Stomach (tissue), 19 donors: ENCODE data around the gene SLC25A13. TPM values are rescaled to one million over a fixed set of nuclear protein-coding genes. Genes with fewer than 3 reads are reported as not detected.
"Not testable (repeated sequence)": the region's sequence is repeated elsewhere in the genome, so short reads cannot be mapped to it uniquely, and the experiment has no call there.

ENCODE experiments used
- DNase-seq, 2 donors: peaks; one replicate each; pipeline versions ENCODE4 v3.0.0 to v3.0.0-alpha.2; 2013 to 2019
- H3K27ac ChIP-seq, 5 donors: fragments of 200-600 bp in 4 of 5; sonication (generic) in 4 of 5; one replicate each; pipeline ENCODE4 v1.5.1; 2013 to 2019; ENCODE audit warnings: mild to moderate bottlenecking in 1 of 5, moderate library complexity in 1 of 5
- H3K27me3 ChIP-seq, 3 donors: fragments of 200-600 bp; sonication (generic); one replicate each; pipeline ENCODE4 v1.5.1; 2017 to 2019; ENCODE audit warnings: mixed run types in 1 of 3
- H3K36me3 ChIP-seq, 4 donors: fragments of 200-600 bp; sonication (generic); 1 replicate in 3 of 4; 2 replicates in 1 of 4; pipeline ENCODE4 v1.5.1; 2016 to 2019
- H3K4me1 ChIP-seq, 4 donors: fragments of 200-600 bp; sonication (generic); one replicate each; pipeline ENCODE4 v1.5.1; 2016 to 2019
- H3K4me3 ChIP-seq, 4 donors: fragments of 200-600 bp; sonication (generic) in 3 of 4; one replicate each; pipeline ENCODE4 v1.5.1; 2016 to 2019; ENCODE audit warnings: mild to moderate bottlenecking in 1 of 4
- H3K9me3 ChIP-seq, 4 donors: fragments of 200-600 bp; sonication (generic); one replicate each; pipeline ENCODE4 v1.5.1; 2016 to 2019
- CTCF ChIP-seq, 7 experiments: fragments of 450-650 bp in 4 of 7; fragments of 200-600 bp in 3 of 7; sonication (generic) in 3 of 7; IDR thresholded peaks; one replicate each; pipeline ENCODE4 v1.5.1; 2016 to 2019; ENCODE audit warnings: antibody characterized with exemption in 7 of 7, control low read depth in 2 of 7, mild to moderate bottlenecking in 1 of 7
- EP300 ChIP-seq: sonication (generic); formaldehyde crosslinking; IDR thresholded peaks from one replicate; pipeline ENCODE4 v1.6.1; 2017; ENCODE audit warnings: antibody characterized with exemption
- POLR2A ChIP-seq, 4 donors: fragments of 450-650 bp; IDR thresholded peaks; one replicate each; pipeline ENCODE4 v1.6.1; 2016; ENCODE audit warnings: antibody characterized with exemption in 4 of 4, control low read depth in 2 of 4, mild to moderate bottlenecking in 1 of 4, moderate library complexity in 1 of 4
- POLR2AphosphoS5 ChIP-seq, 3 donors: sonication (generic); formaldehyde crosslinking; IDR thresholded peaks; one replicate each; pipeline ENCODE4 v1.6.1; 2016; ENCODE audit warnings: antibody characterized with exemption in 3 of 3
- WGBS, 5 donors: extraction: QIAGEN DNeasy Blood & Tissue Kit in 3 of 5; methylation state at CpG; one replicate each; pipeline versions ENCODE4 v1.1.5 to v1.1.7; 2013 to 2018; 5-methylcytosine and 5-hydroxymethylcytosine counted together
- intact Hi-C: fragments of 100-400 bp; cut with DNase I; formaldehyde crosslinking; loops from one replicate; pipeline ENCODE4 v1.15.1; 2023; ENCODE audit warnings: low total_unique reads
- long read RNA-seq, 10 donors: transcript quantifications; one replicate each; lab custom pipeline, GENCODE V29; 2026
- polyA plus RNA-seq, 3 donors: library from polyadenylated mRNA; stranded (reverse); fragments of 200-250 nt; gene quantifications; one replicate each; pipeline ENCODE4 v1.2.3, GENCODE V29; 2013
- total RNA-seq, 5 donors: library from RNA; depleted of rRNA; stranded (reverse); fragments of >200 nt; gene quantifications; one replicate each; pipeline versions ENCODE4 v1.1.0 to v1.2.3, GENCODE V29; 2014 to 2016
- donor health status: healthy with polysubstance abuse.
- donor health status: Bipolar disorder and iron deficiency.
- donor health status: healthy.

SLC25A13 gene, protein sequence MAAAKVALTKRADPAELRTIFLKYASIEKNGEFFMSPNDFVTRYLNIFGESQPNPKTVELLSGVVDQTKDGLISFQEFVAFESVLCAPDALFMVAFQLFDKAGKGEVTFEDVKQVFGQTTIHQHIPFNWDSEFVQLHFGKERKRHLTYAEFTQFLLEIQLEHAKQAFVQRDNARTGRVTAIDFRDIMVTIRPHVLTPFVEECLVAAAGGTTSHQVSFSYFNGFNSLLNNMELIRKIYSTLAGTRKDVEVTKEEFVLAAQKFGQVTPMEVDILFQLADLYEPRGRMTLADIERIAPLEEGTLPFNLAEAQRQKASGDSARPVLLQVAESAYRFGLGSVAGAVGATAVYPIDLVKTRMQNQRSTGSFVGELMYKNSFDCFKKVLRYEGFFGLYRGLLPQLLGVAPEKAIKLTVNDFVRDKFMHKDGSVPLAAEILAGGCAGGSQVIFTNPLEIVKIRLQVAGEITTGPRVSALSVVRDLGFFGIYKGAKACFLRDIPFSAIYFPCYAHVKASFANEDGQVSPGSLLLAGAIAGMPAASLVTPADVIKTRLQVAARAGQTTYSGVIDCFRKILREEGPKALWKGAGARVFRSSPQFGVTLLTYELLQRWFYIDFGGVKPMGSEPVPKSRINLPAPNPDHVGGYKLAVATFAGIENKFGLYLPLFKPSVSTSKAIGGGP
- total RNA-seq: 10 to 100 TPM in 4 of 5 donors, 1 to 10 TPM in 1; 4.1 to 72.0 (median 47.1) TPM
- 10 to 100 TPM in 1 of 3 donors, 1 to 10 TPM in 2; 7.1 to 11.9 (median 9.4) TPM for polyA plus RNA-seq
- long read RNA-seq, donor 1, partial matches to known transcripts: 0 of 3 reads
- long read RNA-seq, donor 1, other reads (novel, unspliced or antisense): 0 of 3 reads
- long read RNA-seq, donor 2, partial matches to known transcripts: 0 of 2 reads
- long read RNA-seq, donor 2, other reads (novel, unspliced or antisense): 0 of 2 reads
- long read RNA-seq, donor 3, partial matches to known transcripts: 0 of 2 reads
- long read RNA-seq, donor 3, other reads (novel, unspliced or antisense): 0 of 2 reads
- long read RNA-seq, donor 4: 0 reads
- long read RNA-seq, donor 5, partial matches to known transcripts: 0 of 5 reads
- long read RNA-seq, donor 5, other reads (novel, unspliced or antisense): 0 of 5 reads
- long read RNA-seq, donor 6, transcript SLC25A13-201 (18 exons, 3,136 nt): major isoform, 5 of 6 reads
- long read RNA-seq, donor 6, partial matches to known transcripts: 0 of 6 reads
- long read RNA-seq, donor 6, other reads (novel, unspliced or antisense): 0 of 6 reads
- long read RNA-seq, donor 7, partial matches to known transcripts: 0 of 2 reads
- long read RNA-seq, donor 7, other reads (novel, unspliced or antisense): 0 of 2 reads
- long read RNA-seq, donor 8, partial matches to known transcripts: 12 of 16 reads
- long read RNA-seq, donor 8, other reads (novel, unspliced or antisense): 0 of 16 reads
- long read RNA-seq, donor 9, partial matches to known transcripts: 0 of 3 reads
- long read RNA-seq, donor 9, other reads (novel, unspliced or antisense): 0 of 3 reads
- long read RNA-seq, donor 10, partial matches to known transcripts: 0 of 2 reads
- long read RNA-seq, donor 10, other reads (novel, unspliced or antisense): 0 of 2 reads

- H3K4me3 ChIP-seq: peak within 1 kb of the TSS; percentile 77 to 96 (median 88)
- intact Hi-C loops: no loop called here
- TF ChIP-seq POLR2AphosphoS5 (IDR thresholded peaks at IDR 0.05) (peak; percentile 80 to 91 (median 90)), EP300 (no peak), POLR2A (IDR thresholded peaks at IDR 0.05) (peak in 1 of 4 donors; percentile 56)
- H3K9me3 ChIP-seq: no peaks in the 10 kb centered on the region
- H3K4me1 ChIP-seq: peaks cover 19 to 44% (median 30%) of the 10 kb centered on the region in 4 donors
- 0 to 1% (median 0%) methylated on average over 13 to 66 of the region's 66 CpGs for WGBS, 5 donors
- no peaks in the 10 kb centered on the region for H3K27me3 ChIP-seq
- H3K27ac ChIP-seq: peak within 1 kb of the TSS; percentile 97 to 99 (median 98)
- no peaks in the 10 kb centered on the region for H3K36me3 ChIP-seq
- DNase-seq: peak; percentile 94 to 96
Observed at GRCh38 chr7:96321658-96322372, at the start of gene SLC25A13. SLC25A13 (minus strand) TSS chr7:96322098; CDS start chr7:96321956, 142 bp downstream.

- intact Hi-C loops, DNase-seq, H3K27ac ChIP-seq, H3K27me3 ChIP-seq, H3K4me1 ChIP-seq, H3K4me3 ChIP-seq, H3K36me3 ChIP-seq, H3K9me3 ChIP-seq: not testable (repeated sequence)
- 95 to 100% (median 96%) methylated on average over 1 to 2 of the region's 2 CpGs for WGBS, 5 donors
Observed at GRCh38 chr7:96365916-96366315, 44.0 kb upstream of the SLC25A13 start.

DNA sequence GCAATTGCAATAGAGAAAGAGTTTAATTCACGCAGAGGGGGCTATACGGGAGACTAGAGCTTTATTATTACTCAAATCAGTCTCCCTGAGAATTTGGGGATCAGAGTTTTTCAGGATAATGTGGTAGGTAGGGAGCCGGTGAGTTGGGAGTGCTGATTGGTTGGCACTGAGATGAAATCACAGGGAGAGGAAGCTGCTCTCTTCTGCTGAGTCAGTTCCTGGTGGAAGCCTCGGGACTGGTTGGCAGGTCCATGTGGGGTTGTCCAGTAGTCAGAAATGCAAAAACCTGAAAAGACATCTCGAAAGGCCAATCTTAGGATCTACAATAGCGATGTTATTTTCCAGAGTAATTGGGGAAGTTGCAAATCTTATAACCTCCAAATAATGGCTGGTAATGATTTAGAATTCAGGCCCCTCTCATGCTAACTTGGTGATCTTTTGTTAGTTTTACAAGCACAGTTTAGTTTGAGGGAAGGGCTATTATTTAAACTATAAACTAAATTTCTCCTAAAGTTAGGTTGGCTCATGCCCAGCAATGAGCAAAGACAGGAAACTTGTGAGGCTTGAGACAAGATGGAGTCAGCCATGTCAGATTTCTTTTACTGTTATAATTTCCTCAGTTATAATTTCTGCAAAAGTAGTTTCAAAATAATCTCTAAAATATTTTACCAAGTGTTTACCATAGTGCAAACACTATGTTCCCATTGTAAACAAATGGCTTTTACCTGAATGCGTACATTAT, 39.4 kb upstream of the SLC25A13 start:
- no peak for DNase-seq
- TF ChIP-seq CTCF (IDR thresholded peaks at IDR 0.05) (no peak), POLR2AphosphoS5 (IDR thresholded peaks at IDR 0.05) (no peak), EP300 (no peak), POLR2A (IDR thresholded peaks at IDR 0.05) (no peak)
- 83 to 87% (median 85%) methylated on average over 7 of the region's 7 CpGs for WGBS, 5 donors

DNA sequence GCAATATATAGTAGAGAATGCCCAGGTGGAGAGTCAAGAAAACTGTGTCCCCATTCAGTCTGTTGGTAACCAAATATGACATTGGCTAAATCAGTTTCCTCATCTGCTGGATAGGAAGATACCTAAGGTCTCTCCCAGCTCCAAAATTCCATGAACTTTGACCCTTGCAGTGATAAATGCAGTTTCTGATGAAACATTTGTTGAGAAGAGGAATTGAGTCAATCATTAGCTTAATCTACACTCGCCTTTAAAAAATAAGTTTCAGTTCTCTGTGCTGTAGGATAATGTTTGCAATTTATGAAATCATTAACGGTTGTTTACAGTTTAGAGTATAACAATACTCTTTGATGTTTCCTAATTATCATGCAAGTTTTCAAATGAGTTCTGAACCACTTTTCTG, 38.0 kb upstream of the SLC25A13 start:
- intact Hi-C loops: no loop called here
- no peak for DNase-seq
- no peak overlapping the region for H3K4me3 ChIP-seq
- no peaks in the 10 kb centered on the region for H3K4me1 ChIP-seq
- no peaks in the 10 kb centered on the region for H3K36me3 ChIP-seq
- H3K27ac ChIP-seq: no peak overlapping the region
- 66 to 88% (median 72%) methylated on average over 2 of the region's 2 CpGs for whole genome bisulfite sequencing, 5 donors
- no peaks in the 10 kb centered on the region for H3K27me3 ChIP-seq
- no peaks in the 10 kb centered on the region for H3K9me3 ChIP-seq
- TF ChIP-seq EP300: no peak
- no peak for TF ChIP-seq POLR2AphosphoS5 (IDR thresholded peaks at IDR 0.05)
- TF ChIP-seq CTCF (IDR thresholded peaks at IDR 0.05): no peak
- no peak for TF ChIP-seq POLR2A (IDR thresholded peaks at IDR 0.05)

More for the DNA sequence above, 39.4 kb upstream of the SLC25A13 start:
- Histone ChIP-seq H3K4me1 (no peaks in the 10 kb centered on the region), H3K27me3 (no peaks in the 10 kb centered on the region), H3K36me3 (no peaks in the 10 kb centered on the region), H3K27ac (no peak overlapping the region), H3K9me3 (no peaks in the 10 kb centered on the region), H3K4me3 (no peak overlapping the region)
- intact Hi-C loops: no loop called here

GRCh38 chr7:96358236-96358971, 36.5 kb upstream of the SLC25A13 start:
- H3K36me3 ChIP-seq, H3K27ac ChIP-seq, H3K27me3 ChIP-seq, DNase-seq, intact Hi-C loops, H3K4me3 ChIP-seq, H3K4me1 ChIP-seq, H3K9me3 ChIP-seq: not testable (repeated sequence)
- WGBS, 5 donors: 94 to 97% (median 95%) methylated on average over 25 of the region's 25 CpGs
